Right lobe of liver (tissue), 6 donors: ENCODE data around the gene FAM168A. TPM values are rescaled to one million over a fixed set of nuclear protein-coding genes. Genes with fewer than 3 reads are reported as not detected.

Experiments
- ATAC-seq, 4 donors: fragments of 200-7000 bp; cut with Tn5 transposase; one replicate each; pipeline ENCODE4 v1.9.1; 2020; ENCODE audit warnings: mild to moderate bottlenecking in 4 of 4, moderate library complexity in 4 of 4
- DNase-seq, 3 donors: peaks; one replicate each; pipeline ENCODE4 v3.0.0-alpha.2; 2020
- H3K27ac ChIP-seq, 3 donors: fragments of 200-600 bp; one replicate each; pipeline ENCODE4 v1.8.0; 2022
- H3K27me3 ChIP-seq, 2 donors: fragments of 200-600 bp; one replicate each; pipeline ENCODE4 v1.8.0; 2022
- H3K36me3 ChIP-seq, 4 donors: fragments of 200-600 bp; sonication (generic) in 1 of 4; one replicate each; pipeline versions ENCODE4 v1.5.1 to v1.8.0; 2017 to 2022; ENCODE audit warnings: control low read depth in 1 of 4
- H3K4me1 ChIP-seq, 4 donors: fragments of 200-600 bp; sonication (generic) in 1 of 4; one replicate each; pipeline versions ENCODE4 v1.5.1 to v1.8.0; 2017 to 2022; ENCODE audit warnings: control low read depth in 1 of 4
- H3K4me3 ChIP-seq, 3 donors: fragments of 200-600 bp; one replicate each; pipeline ENCODE4 v1.8.0; 2022
- H3K9me3 ChIP-seq, 4 donors: fragments of 200-600 bp; sonication (generic) in 1 of 4; one replicate each; pipeline versions ENCODE4 v1.5.1 to v1.8.0; 2017 to 2022; ENCODE audit warnings: control low read depth in 1 of 4
- POLR2A ChIP-seq: fragments of 450-650 bp; IDR thresholded peaks from one replicate; pipeline ENCODE4 v1.6.1; 2017; ENCODE audit warnings: antibody characterized with exemption, mild to moderate bottlenecking
- WGBS: methylation state at CpG from one replicate; pipeline ENCODE4 v1.1.6; 2018; ENCODE audit warnings: low coverage, low lambda C conversion rate; ENCODE audit not compliant: insufficient coverage; ENCODE audit errors: missing lambda C conversion rate; 5-methylcytosine and 5-hydroxymethylcytosine counted together
- intact Hi-C, 2 donors: fragments of 100-400 bp; cut with DNase I; formaldehyde crosslinking; loops; one replicate each; pipeline versions ENCODE4 v1.11.2 to v1.14.1; 2022
- total RNA-seq, 6 experiments: library from RNA; depleted of rRNA in 2 of 6; stranded (reverse); fragments of >200 nt in 2 of 6; fragmentation: NEBNext Ultra II Directional in 3 of 6; extraction: Animal tissue kit (Norgen Biotek cat#: 25700) in 3 of 6; gene quantifications; one replicate each; pipeline versions ENCODE4 v1.1.0 to v1.2.4, GENCODE V29; 2016 to 2023
- TF ChIP-seq, protein P1 (sequence below), 4 donors: fragments of 200-600 bp in 3 of 4; fragments of 450-650 bp in 1 of 4; IDR thresholded peaks; one replicate each; pipeline versions ENCODE4 v1.5.1 to v1.8.0; 2016 to 2022; ENCODE audit warnings: antibody characterized with exemption in 4 of 4, mild to moderate bottlenecking in 2 of 4
- donor health status: DM: no; HTN: yes; CAD: no.
- donor health status: DM: no; HTN: no; CAD: no.
- donor health status: DM: no; HTN: no; CAD: no.
- donor health status: DM: no; HTN: yes; CAD: no.
- donor health status: DM: no; HTN: yes; CAD: no.

The FAM168A gene
- total RNA-seq, 6 experiments from 2014 or later, result 13.0 to 21.5 (median 15.9) TPM

DNA sequence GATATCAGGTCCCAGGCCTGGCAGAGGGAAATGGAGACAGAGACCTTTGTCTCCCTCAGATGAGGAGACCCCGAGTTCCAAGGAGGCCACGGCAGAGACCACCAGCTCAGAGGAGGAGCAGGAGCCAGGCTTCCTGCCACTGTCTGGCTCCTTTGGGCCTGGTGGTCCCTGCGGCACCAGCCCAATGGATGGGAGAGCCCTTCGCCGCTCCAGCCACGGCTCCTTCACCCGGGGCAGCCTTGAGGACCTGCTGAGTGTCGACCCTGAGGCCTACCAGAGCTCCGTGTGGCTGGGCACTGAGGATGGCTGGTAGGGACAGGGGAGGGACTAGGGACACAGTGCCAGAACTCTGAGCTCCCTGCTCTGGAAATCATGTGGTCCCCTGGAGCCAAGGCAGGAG is 234.8 kb downstream of the FAM168A start:
- no peaks in the 10 kb centered on the region for H3K27me3 ChIP-seq
- no peaks in the 10 kb centered on the region for H3K36me3 ChIP-seq
- WGBS, result no CpG with 5 or more reads among the region's 9 CpGs
- no peak for ATAC-seq
- intact Hi-C loops, result no loop called here
- no peaks in the 10 kb centered on the region for H3K4me1 ChIP-seq
- no peak for TF ChIP-seq POLR2A
- TF ChIP-seq, protein P1, sequence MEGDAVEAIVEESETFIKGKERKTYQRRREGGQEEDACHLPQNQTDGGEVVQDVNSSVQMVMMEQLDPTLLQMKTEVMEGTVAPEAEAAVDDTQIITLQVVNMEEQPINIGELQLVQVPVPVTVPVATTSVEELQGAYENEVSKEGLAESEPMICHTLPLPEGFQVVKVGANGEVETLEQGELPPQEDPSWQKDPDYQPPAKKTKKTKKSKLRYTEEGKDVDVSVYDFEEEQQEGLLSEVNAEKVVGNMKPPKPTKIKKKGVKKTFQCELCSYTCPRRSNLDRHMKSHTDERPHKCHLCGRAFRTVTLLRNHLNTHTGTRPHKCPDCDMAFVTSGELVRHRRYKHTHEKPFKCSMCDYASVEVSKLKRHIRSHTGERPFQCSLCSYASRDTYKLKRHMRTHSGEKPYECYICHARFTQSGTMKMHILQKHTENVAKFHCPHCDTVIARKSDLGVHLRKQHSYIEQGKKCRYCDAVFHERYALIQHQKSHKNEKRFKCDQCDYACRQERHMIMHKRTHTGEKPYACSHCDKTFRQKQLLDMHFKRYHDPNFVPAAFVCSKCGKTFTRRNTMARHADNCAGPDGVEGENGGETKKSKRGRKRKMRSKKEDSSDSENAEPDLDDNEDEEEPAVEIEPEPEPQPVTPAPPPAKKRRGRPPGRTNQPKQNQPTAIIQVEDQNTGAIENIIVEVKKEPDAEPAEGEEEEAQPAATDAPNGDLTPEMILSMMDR (IDR thresholded peaks at IDR 0.05), result no peak
- H3K4me3 ChIP-seq, result no peak overlapping the region
- no peaks in the 10 kb centered on the region for H3K9me3 ChIP-seq
- no peak for DNase-seq
- no peak overlapping the region for H3K27ac ChIP-seq

DNA sequence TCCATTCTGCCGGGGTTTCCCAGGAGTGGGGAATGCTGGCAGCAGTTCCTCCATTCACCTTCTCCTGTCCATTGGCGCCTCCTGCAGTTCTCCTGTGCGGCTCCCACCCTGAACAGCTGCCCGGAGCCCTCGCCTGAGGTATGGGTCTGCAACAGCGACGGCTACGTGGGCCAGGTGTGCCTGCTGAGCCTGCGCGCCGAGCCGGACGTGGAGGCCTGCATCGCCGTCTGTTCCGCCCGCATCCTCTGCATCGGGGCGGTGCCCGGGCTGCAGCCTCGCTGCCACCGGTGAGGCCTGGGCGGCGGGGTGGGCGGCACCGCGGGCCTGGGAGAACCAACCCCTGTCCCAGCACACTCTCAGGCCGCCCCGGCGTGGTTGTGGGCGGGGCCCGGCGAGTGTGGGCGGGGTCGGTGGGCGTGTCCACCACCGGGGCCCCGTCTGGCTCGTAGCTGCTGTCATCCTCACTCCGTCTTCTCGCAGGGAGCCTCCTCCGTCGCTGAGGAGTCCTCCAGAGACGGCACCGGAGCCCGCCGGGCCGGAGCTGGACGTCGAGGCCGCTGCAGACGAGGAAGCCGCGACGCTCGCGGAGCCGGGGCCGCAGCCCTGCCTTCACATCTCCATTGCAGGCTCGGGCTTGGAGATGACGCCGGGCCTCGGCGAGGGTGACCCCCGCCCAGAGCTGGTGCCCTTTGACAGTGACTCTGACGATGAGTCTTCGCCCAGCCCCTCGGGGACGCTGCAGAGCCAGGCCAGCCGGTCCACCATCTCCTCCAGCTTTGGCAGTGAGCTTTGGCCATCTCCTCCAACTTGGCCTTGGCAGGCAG is 235.7 kb downstream of the FAM168A start:
- no peak overlapping the region for H3K4me3 ChIP-seq
- H3K9me3 ChIP-seq, result no peaks in the 10 kb centered on the region
- no peaks in the 10 kb centered on the region for H3K36me3 ChIP-seq
- WGBS, result no CpG with 5 or more reads among the region's 70 CpGs
- no peaks in the 10 kb centered on the region for H3K27me3 ChIP-seq
- no peak for TF ChIP-seq POLR2A
- TF ChIP-seq, protein P1 (IDR thresholded peaks at IDR 0.05), result no peak
- intact Hi-C loops, result no loop called here
- no peak overlapping the region for H3K27ac ChIP-seq
- no peak for DNase-seq
- no peaks in the 10 kb centered on the region for H3K4me1 ChIP-seq
- ATAC-seq, result no peak

DNA sequence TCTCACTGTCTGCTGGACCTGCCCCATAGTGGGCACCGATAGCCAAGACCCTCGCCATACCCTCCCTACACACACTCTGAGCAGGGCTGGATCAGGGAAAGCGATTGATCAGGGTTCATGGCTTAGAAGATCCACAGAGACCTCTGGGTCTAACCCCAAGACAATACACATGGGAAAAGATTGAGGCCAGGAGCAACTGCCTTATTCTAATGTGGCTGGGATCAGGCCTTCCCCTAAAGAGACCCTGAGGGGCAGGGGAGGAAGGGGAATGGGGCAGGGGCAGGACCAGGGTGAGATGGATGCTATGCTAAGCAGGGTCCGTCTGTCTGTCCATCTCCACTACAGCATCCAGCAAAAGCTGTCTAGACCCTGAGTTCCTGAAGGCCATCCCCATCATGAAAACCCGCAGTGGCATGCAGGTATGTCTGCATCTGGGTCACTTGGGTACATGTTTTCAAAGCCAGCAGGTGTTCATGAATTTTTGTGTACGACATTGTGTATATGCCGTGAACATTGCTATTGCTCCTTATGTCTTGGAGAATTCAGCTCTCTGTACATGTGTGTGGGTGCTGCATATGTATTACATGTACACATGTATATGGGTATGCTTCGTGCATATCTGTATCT is 237.1 kb downstream of the FAM168A start:
- Histone ChIP-seq H3K9me3 (no peaks in the 10 kb centered on the region), H3K27ac (no peak overlapping the region), H3K4me3 (no peak overlapping the region), H3K4me1 (no peaks in the 10 kb centered on the region), H3K36me3 (no peaks in the 10 kb centered on the region), H3K27me3 (no peaks in the 10 kb centered on the region)
- DNase-seq (no peak), ATAC-seq (no peak)
- TF ChIP-seq, protein P1 (IDR thresholded peaks at IDR 0.05), result no peak
- TF ChIP-seq POLR2A, result no peak
- intact Hi-C loops, result no loop called here
- 82% methylated on average over 3 of the region's 8 CpGs for WGBS

DNA sequence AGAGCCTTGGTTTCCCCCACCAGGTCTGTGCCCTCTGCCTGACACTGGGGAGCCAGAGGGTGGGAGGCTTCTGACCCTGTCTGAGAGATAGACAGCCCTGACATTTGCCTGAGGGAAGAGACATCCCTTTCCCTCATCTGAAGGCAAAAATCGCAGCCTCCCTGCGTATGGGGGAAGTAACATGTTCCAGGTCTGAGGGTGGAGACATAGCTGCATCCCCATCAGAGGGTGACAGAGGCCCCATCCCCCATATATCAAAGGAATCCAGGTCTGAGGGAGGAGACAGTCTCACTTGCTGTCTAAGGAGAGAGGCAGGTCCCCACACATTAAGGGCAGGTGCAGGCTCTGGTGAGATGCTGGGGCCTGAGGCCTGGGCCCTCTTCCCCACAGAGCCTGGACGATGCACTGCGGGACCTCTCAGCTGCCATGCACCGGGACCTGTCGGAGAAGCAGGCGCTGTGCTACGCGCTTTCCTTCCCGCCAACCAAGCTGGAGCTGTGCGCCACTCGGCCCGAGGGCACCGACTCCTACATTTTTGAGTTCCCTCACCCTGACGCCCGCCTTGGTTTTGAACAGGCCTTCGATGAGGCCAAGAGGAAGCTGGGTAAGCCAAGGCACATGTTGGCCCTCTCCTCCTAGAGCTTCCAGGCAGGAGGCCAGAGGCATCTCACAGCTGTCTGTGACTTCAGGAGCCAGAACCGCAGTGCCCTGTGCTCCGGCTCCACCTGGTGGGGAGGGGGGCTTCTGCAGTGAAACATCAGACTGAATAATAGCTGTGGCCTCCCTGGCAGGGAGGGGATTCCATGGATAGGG is 237.8 kb downstream of the FAM168A start:
- intact Hi-C loops, result loop anchor here in 1 of 2 donors (5.0 kb wide), 1 partner anchor 32 kb away; no protein-coding TSS in a partner anchor
- H3K9me3 ChIP-seq, result no peaks in the 10 kb centered on the region
- WGBS, result no CpG with 5 or more reads among the region's 19 CpGs
- no peak for TF ChIP-seq POLR2A
- TF ChIP-seq, protein P1 (IDR thresholded peaks at IDR 0.05), result peak in 1 of 4 donors; percentile 22
- no peak overlapping the region for H3K27ac ChIP-seq
- H3K4me3 ChIP-seq, result no peak overlapping the region
- DNase-seq (no peak), ATAC-seq (peak in 2 of 4 donors; percentile 21 to 22)
- H3K4me1 ChIP-seq, result no peaks in the 10 kb centered on the region
- no peaks in the 10 kb centered on the region for H3K36me3 ChIP-seq
- H3K27me3 ChIP-seq, result no peaks in the 10 kb centered on the region
